ENCODE results near the gene BEST1. TPM values are rescaled to one million over a fixed set of nuclear protein-coding genes. Genes with fewer than 3 reads are reported as not detected.

BEST1 gene
- total RNA-seq, 1 experiment from 2014 or later, result 0.13 TPM

DNA sequence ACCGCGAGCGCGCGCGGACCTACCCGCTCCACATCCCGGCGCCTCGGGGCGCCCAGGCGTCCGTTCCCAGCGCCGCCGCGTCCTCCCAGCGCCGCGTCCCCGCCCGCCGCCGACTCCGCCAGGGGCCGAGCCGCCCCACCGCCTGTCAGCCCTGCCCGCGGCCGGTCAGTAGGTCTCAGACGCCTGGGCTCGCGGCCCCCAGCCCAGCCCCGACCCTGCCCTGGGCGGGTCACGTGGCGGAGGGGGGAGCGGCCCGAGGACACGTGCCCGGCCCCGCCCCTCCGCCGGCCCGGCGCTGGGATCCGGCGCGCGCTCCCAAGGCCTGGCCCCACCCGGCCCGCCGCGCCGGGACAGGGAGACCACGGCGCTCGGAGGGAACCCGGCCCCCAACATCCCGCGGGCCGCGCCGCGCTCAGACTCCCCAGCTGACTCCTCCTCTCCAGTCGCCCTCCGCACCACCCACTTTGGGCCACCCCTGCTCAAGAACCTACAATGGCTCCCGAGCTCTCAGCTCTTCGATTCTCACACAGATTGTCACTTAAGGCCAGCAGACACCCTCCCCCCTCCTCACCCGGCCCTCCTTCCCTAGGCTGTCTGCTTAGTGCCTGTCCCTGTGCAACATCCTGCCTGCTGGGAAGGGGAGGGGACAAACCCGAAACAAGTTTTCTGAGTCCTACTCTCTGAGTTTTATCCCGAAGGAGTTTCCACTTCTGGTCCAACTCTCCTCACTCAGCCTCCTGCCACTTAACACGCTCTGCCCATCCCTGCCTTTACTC, 32.6 kb upstream of the BEST1 start, which contains the start of gene RAB3IL1:
Gene RAB3IL1 (minus strand): TSS at position 233 of the 776 bp plus-strand sequence. CDS start 199 bp downstream, at position 34.
- DNase-seq (ENCODE audit: low read depth, low spot score), result no peak
- Histone ChIP-seq H3K27me3 (ENCODE audit: control insufficient read depth, insufficient read depth, low read length) (no peaks in the 10 kb centered on the region), H3K4me3 (ENCODE audit: low read depth in 2 of 2, low read length in 2 of 2) (peak within 1 kb of the TSS; percentile 48 to 63), H3K9me3 (ENCODE audit: control insufficient read depth, insufficient read depth, low read depth, low read length) (no peaks in the 10 kb centered on the region), H3K27ac (ENCODE audit: low read length) (peak within 1 kb of the TSS; percentile 54; the same call in 1 of the 2 replicates), H3K4me1 (ENCODE audit: control insufficient read depth, insufficient read depth, low read length) (no peaks in the 10 kb centered on the region), H3K36me3 (ENCODE audit: control insufficient read depth, insufficient read depth, low read length) (no peaks in the 10 kb centered on the region)
- ChIA-PET CTCF (no interaction called here), POLR2A (no interaction called here)
- in situ Hi-C loops (cut with HindIII; ENCODE audit: low pct_unique_long_range_greater_than_20kb, low sequenced_read_pairs) (no loop called here), intact Hi-C loops (cut with micrococcal nuclease; ENCODE audit: unreplicated experiment) (no loop called here)
- no TSS peak for BruUV-seq (replicated peaks)
- ATAC-seq, result peak; percentile 85
- TF ChIP-seq, protein P1, sequence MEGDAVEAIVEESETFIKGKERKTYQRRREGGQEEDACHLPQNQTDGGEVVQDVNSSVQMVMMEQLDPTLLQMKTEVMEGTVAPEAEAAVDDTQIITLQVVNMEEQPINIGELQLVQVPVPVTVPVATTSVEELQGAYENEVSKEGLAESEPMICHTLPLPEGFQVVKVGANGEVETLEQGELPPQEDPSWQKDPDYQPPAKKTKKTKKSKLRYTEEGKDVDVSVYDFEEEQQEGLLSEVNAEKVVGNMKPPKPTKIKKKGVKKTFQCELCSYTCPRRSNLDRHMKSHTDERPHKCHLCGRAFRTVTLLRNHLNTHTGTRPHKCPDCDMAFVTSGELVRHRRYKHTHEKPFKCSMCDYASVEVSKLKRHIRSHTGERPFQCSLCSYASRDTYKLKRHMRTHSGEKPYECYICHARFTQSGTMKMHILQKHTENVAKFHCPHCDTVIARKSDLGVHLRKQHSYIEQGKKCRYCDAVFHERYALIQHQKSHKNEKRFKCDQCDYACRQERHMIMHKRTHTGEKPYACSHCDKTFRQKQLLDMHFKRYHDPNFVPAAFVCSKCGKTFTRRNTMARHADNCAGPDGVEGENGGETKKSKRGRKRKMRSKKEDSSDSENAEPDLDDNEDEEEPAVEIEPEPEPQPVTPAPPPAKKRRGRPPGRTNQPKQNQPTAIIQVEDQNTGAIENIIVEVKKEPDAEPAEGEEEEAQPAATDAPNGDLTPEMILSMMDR (IDR thresholded peaks at IDR 0.05), result no peak
- peak; percentile 63; the same call in 1 of the 2 replicates for TF ChIP-seq SIN3A (IDR thresholded peaks at IDR 0.05; ENCODE audit: borderline replicate concordance, insufficient read depth, low read depth, low read length)

DNA sequence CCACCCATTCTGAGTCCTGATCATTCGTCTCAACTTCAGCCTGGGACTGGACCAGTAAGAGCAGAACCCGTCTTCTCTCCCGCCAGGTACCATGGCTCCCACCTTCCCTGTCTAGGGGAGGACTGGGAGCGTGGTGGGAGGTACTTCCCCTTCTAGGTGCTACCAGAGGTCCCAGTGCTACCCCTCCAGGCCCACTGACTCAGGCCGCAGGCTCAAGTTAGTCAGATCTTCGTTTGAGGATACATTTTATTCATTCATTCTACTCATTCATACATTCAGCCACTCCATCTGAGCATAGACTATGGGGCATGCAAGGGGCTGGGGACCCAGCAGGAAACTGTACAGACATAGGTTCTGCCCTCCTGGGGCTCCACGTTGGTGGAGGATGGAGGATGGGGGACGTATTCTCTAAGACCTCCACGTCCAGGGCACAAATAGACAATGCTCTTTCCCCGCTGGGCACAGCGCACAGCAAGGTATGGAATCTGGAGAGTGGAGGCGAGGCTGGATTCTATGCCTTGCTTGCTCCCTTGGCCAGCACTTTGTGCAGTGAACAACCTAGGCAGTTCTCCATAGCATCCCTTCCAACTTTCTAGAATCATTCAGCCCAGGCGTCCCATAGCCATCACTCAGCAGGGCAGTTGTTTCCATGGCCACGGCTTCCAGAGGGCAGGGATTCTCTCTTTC, 31.8 kb upstream of the BEST1 start:
- POLR2A ChIA-PET, result no interaction called here
- CTCF ChIA-PET, result no interaction called here
- H3K27ac ChIP-seq (ENCODE audit: low read length), result no peak overlapping the region
- H3K9me3 ChIP-seq (ENCODE audit: control insufficient read depth, insufficient read depth, low read depth, low read length), result no peaks in the 10 kb centered on the region
- TF ChIP-seq, protein P2, sequence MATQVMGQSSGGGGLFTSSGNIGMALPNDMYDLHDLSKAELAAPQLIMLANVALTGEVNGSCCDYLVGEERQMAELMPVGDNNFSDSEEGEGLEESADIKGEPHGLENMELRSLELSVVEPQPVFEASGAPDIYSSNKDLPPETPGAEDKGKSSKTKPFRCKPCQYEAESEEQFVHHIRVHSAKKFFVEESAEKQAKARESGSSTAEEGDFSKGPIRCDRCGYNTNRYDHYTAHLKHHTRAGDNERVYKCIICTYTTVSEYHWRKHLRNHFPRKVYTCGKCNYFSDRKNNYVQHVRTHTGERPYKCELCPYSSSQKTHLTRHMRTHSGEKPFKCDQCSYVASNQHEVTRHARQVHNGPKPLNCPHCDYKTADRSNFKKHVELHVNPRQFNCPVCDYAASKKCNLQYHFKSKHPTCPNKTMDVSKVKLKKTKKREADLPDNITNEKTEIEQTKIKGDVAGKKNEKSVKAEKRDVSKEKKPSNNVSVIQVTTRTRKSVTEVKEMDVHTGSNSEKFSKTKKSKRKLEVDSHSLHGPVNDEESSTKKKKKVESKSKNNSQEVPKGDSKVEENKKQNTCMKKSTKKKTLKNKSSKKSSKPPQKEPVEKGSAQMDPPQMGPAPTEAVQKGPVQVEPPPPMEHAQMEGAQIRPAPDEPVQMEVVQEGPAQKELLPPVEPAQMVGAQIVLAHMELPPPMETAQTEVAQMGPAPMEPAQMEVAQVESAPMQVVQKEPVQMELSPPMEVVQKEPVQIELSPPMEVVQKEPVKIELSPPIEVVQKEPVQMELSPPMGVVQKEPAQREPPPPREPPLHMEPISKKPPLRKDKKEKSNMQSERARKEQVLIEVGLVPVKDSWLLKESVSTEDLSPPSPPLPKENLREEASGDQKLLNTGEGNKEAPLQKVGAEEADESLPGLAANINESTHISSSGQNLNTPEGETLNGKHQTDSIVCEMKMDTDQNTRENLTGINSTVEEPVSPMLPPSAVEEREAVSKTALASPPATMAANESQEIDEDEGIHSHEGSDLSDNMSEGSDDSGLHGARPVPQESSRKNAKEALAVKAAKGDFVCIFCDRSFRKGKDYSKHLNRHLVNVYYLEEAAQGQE (IDR thresholded peaks at IDR 0.05; ENCODE audit: insufficient read depth in 1 of 2, low read depth in 2 of 2, low read length in 1 of 2), result no peak
- TF ChIP-seq, protein P1 (IDR thresholded peaks at IDR 0.05), result no peak
- no peaks in the 10 kb centered on the region for H3K36me3 ChIP-seq (ENCODE audit: control insufficient read depth, insufficient read depth, low read length)
- no peaks in the 10 kb centered on the region for H3K4me1 ChIP-seq (ENCODE audit: control insufficient read depth, insufficient read depth, low read length)
- no peak for DNase-seq (ENCODE audit: low read depth, low spot score)
- intact Hi-C loops (cut with micrococcal nuclease; ENCODE audit: unreplicated experiment) (no loop called here), in situ Hi-C loops (cut with HindIII; ENCODE audit: low pct_unique_long_range_greater_than_20kb, low sequenced_read_pairs) (no loop called here)
- ATAC-seq, result no peak
- H3K4me3 ChIP-seq (ENCODE audit: low read depth in 2 of 2, low read length in 2 of 2), result no peak overlapping the region
- H3K27me3 ChIP-seq (ENCODE audit: control insufficient read depth, insufficient read depth, low read length), result no peaks in the 10 kb centered on the region
- no TSS peak for BruUV-seq (replicated peaks)
